Stimulated activated CD4-positive, alpha-beta T cell treated with anti-CD3 and anti-CD28 coated beads, Interleukin-4, amount 100 ng/mL, for 24 hours (primary cell): ENCODE measurements around the gene PPFIA3.
"Not testable (repeated sequence)": the region's sequence is repeated elsewhere in the genome, so short reads cannot be mapped to it uniquely, and the experiment has no call there.

Experiments used
- DNase-seq: peaks from one replicate; pipeline ENCODE4 v3.0.0-alpha.2; 2020

PPFIA3 gene

DNA sequence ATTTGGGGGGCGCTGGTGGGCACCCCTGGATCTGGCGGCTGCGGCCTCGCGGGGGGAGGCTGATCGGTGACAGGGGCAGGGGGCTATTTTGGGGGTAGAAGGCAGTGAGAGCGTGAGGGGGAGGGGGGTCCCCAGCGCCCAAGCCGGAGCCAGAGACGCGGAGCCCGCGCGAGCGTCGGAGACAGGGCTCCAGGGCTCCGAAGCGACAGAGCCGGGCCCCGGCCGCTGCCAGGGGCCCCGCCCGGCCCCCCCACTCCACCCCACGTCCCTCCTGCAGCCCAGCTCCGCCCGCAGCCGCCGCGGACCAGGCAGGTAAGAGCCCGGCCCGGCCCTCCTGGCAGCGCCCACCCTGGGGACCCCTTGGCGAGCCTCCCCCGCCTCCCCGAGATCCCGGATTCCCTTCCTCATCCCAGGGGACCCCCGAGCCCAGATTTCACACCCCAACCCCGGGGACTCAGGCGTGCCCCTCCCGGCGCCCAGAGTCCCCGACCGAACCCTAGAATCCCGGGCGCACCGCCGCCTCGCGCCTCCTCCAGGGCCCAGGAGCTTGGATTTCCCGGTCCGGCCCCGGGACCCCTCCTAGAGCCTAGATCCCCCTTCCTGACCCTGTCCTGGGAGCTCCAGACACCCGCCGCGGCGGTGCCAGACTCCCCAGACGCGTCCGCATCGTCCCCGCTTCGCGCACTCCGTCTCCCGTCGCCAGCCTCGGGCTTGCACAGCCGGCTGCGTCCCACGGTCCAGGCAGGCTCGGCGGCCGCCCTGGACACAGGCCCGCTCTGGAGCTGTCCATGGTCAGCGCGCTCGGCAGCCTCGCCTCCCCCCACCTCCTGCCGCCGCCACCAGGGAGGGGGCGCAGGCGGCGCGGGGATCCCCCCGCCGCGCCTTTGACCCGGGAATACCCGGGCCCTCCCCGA lies at the start of gene PPFIA3:
Gene PPFIA3, plus strand, starts transcription at position 134 of the 914 bp plus-strand sequence. CDS start 8,330 bp downstream, outside the sequence.
- DNase-seq: peak; percentile 22

DNA sequence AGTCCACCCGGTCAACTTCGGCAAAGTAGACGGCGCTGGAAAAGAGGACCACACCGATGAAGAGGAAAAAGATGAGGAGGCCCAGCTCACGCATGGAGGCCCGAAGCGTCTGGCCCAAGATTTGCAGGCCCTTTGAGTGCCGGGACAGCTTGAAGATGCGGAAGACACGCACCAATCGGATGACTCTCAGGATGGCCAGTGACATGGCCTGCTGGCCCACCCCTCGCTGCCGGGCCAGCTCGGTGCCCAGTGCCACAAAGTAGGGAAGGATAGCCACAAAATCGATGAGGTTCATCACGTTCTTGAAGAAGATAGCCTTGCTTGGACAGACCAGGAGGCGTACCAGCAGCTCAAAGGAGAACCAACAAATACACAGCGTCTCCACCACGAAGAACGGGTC lies 48.9 kb upstream of the PPFIA3 start:
- DNase-seq: no peak

DNA sequence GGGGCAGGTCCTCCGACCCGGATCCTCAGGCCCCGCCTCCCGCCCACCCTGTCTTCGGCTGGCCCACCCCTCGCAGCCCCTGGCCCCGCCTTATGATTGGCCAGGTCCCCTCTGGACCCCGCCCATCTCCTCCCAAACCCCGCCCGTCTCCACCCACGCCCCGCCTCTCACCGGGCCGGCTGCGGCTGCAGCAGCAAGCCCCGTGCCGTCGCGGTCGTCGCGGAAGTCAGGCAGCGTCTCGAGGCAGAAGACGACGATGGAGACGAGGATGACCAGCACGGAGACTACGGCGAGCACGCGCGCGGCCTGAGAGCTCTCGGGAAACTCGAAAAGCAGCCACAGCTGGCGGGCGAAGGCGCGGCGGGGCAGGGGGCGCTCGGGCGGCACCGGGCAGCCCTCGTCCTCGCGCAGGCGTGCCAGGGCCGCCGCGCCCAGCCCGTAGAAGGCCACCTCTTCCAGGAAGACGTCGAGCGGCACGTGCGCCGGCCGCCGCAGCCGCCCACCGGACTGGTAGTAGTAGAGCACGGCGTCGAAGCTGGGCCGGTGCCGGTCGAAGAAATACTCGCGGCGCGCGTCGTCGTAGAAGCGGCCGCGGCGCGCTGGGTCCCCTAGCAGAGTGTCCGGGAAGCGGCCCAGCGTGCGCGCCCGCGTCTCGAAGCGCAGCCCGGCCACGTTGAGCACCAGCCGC lies 47.3 kb upstream of the PPFIA3 start:
- DNase-seq: no peak

DNA sequence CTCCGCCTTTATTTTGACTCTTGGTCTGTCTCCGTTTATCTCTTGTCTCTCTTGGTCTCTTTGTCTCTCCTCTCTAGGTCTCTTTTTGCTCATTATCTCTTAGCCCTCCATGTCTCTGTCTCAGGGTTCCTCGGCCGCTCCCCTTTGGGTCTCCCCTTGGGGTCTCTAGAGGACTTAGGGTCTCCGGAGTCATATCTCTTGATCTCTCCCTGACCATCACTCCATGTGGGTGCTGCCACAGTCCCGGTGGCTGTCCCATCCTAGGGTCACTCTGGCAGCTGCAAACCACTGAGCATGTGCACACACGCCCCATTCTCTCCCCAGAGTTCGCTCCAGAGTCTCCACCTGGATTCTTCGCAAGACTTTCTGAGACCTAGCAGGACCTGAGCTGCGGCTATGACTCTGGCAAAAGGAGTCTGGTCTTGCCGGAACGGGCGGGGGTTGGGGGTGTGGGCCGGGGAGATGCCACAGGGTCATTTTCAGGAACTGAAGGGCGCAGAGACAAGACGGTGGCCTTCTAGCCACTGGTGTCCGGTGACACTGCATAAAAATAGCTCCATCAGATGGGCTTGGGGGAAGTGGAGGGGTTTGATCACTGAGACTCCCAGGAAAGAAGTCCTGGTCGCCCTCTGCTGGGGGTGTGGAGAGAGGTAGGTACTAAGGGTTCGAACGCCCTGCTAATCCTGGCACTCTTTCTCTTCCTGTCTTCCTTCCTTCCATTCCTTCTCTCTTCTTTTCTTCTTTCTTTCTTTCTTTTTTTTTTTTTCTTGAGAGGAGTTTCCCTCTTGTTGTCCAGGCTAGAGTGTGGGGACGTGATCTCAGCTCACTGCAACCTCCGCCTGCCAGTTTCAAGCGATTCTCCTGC lies 45.6 kb upstream of the PPFIA3 start:
- DNase-seq: no peak

DNA sequence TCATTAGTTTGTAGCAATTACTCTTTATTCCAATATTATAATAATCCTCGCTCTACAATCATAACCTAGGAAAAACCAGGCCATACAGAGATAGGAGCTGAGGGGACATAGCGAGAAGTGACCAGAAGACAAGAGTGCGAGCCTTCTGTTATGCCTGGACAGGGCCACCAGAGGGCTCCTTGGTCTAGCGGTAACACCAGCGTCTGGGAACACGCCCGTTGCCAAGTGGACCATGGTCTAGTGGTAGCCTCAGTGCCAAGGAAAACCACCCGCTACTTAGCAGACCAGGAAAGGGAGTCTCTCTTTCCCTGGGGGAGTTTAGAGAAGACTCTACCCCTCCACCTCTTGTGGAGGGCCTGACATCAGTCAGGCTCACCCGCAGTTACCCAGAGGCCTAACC lies 44.5 kb upstream of the PPFIA3 start:
- not testable (repeated sequence) for DNase-seq

DNA sequence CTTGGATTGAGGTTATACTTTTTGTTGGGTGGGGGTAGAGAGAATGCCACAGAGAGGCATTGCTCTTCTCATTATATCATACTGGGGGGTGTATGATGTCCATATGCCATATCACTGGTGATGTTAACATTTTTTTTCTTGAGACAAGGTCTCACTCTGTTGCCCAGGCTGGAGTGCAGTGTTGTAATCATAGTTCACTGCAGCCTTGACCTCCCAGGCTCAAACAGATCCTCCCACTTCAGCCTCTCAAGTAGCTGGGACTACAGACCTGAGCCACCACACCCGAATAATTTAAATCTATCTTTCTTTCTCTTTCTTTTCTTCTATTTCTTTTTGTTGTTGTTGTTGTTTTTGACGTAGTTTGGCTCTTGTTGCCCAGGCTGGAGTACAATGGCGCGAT lies 39.0 kb upstream of the PPFIA3 start:
- no peak for DNase-seq

DNA sequence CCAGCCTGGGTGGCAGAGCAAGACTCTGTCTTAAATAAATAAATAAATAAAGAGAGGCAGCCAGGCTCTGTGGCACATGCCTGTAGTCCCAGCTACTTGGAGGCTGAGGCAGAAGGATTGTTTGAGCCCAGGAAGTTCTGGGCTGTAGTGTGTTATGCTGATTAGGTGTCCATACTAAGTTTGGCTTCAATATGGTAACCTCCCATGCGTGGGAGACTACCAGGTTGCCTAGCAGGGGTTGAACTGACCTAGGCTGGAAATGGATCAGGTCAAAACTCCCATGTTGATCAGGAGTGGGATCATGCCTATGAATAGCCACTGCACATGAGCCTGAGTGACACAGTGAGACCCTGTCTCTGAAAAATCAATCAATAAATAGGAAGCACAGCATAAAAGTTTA lies 38.1 kb upstream of the PPFIA3 start:
- no peak for DNase-seq

DNA sequence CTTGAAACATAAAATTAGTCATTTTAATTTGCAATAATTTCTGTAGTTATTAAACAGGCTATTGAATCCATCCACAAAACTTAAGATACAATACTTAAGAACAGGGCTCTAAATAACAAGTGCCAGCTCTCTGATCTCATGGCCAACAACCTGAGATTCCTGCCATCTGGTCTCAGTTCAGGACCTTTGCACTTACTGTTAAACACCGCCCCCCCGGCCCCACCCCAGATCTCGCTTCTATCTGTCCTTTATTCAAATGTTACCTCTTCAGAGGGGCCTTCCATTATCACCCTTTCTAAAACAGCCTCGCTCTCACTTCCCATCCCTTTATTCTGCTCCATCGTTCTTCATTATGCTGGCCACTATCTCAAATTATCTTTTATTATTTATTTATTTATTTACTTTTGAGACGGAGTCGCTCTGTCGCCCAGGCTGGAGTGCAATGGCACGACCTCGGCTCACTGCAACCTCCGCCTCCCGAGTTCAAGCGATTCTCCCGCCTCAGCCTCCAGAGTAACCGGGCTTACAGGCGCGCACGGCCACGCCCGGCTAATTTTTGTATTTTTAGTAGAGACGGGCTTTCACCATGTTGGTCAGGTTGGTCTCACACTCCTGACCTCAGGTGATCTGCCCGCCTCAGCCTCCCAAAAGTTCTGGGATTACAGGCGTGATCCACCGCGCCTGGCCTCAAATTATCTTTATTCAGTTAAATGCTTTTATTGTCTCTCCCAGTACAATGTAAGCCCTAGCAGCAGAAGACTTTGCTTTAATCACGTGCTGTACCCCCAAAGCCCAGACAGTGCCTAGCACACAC lies 34.9 kb upstream of the PPFIA3 start:
- no peak for DNase-seq

DNA sequence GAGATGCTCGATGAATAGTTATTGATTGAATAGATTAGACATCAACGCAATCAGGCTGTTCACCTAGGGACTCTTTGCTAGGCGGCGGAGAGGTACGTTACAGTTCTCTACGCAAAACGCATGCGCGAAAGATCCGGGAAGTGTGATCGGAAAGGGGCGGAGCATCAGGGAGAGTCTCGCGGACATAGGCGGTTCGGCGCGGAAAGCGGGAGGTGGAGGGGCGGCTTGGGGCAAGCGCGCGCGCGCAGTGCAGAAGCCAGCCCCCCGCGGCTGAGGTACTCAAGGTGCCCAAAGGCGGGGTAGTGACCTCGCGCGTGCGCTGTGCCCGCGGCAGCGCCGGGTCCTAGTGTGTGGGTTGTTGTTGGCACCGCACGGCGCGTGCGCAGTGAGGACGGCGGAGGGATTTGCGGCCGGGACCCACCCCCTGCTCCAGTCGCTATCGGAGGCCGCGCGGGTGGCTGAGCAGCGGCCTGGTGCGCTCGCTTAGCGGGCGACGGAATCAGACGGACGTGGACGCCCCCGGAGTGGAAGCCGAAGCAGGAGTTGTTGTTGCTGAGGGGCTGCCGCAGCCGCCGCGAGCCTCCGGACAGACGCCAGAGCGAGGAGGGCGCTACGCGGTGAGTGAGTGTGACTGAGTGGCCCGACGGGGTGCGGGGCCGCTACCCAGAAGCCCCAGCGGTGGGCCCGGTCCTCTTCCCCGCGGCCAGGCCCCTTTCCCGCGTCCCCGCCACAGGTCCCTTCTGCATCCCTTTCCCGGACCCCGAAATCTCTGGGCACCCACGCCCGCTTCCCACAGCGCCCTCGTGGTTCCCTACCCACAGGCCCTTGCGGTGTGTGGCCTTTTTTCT lies 34.1 kb upstream of the PPFIA3 start, which contains the start of gene SNRNP70:
Gene SNRNP70, plus strand, starts transcription at position 432 of the 848 bp plus-strand sequence. CDS start 964 bp downstream, outside the sequence.
- DNase-seq: peak; percentile 99

DNA sequence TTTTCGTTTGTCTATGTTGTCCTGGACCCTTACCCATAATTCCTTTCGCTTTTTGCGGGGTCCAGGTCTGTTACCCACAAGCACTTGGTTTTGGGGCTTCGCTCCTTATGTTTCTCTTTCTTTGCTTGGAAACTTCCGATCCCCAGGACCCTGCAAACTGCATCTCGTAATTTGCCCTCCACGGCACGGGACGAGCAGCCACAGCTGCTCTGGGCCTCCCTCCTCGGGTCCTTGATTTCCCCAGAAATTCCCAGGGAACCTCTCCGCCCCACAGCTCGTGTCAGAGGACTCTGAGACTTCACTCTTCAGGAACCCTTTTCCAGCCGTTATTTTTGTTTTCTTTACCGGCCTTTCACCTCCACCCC lies 33.5 kb upstream of the PPFIA3 start:
- no peak for DNase-seq

DNA sequence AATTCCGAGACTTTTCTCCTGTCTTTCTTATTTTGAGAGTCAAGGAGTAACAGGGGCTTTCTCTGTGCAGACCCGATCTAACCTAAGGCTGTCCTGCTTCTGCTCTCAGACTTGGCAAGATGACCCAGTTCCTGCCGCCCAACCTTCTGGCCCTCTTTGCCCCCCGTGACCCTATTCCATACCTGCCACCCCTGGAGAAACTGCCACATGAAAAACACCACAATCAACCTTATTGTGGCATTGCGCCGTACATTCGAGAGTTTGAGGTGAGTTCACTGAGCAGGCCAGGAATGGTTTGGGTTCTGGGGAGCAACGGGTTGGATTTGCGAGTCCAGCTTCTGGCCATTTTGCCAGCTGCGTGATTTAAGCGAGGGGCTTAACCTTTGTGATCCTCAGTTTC lies 33.0 kb upstream of the PPFIA3 start:
- no peak for DNase-seq

DNA sequence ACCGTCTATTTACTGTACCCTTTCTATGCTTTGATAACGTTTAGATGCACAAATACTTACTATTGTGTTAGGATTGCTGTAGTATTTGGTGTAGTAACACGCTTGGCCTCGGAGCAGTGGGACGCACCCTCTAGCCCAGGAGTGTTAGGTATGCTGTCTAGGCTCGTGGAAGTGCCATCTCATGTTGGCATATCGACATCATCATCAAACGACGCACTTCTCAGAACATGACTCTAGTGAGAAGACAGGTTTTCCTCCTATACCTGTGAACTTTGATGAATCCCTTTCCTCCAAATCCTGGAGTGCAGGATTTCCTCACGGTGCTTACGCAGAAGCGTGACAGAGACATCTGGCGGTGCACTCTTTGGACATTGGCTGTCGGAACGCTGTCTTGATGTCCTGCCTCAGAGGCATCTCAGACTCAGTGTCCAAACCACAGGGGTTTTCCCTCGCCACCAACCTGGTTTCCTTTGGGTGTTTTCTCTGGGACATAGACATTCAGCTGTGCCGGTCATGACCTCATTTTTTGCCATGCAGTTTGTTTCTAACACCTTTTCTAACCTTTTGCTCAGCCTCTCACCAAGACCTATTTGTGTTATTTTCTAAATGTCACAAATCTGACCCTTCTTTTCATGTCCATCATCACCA lies 27.8 kb upstream of the PPFIA3 start:
- DNase-seq: no peak

DNA sequence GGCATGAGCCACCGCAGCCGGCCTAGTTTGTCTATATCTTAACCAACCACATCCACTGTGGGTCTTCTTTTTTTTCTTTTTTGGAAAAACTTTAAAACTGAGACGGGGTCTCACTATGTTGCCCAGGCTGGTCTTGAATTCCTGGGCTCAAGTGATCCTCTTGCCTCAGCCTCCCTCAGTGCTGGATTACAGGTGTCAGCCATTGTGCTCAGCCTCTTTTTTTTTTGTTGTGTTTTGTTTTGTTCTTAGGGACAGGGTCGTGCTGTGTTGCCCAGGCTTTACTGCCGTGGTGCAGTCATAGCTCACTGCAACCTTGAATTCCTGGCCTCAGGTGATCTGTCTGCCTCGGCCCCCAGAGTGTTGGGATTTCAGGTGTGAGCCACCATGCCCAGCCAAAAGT lies 26.7 kb upstream of the PPFIA3 start:
- no peak for DNase-seq

DNA sequence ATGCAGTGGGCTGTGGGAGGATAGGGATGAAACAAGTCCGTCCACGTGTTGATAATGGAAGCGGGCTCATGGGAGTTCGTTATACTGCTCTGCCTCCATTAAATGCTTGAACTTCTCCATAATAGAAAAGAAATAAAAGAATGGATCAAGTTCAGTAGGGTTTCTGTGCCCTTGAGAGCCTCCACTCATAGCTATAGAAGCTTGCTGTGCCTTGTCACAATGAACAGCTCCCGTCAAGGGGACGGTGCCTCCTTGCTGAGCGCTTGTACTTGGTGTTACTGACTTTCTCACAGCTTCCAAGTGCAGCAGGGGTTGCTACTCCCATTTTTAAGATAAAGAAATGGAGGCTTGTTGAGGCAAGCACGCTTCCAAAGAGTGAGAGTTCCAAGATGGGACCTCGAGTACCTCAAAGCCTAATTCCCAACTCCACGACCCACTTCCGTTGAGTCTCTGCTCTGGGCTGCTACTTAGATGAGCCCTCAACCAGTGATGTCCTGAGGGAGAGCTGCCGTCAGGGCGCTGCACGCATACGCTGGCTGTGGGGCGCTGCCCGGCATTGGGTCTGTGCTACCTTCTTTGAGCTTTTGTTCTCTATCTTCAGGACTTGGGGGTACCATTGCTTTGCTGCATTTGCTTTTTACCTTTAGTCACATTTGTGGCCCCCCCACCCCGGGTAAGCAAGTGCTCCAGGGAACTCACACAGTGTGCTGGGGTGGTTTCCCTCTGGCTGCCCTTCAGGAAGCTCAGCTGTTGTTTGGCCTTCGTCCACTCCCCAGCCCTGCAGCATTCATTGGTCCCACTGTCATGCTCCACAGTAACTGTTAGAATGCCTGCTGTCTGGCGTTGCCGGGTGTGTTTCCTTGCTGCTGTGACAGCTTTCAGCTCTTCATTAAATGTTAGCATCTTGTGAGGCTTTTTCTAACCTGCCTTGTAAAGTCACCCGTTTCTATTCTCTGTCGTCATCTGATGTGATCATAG lies 24.6 kb upstream of the PPFIA3 start:
- DNase-seq: no peak

DNA sequence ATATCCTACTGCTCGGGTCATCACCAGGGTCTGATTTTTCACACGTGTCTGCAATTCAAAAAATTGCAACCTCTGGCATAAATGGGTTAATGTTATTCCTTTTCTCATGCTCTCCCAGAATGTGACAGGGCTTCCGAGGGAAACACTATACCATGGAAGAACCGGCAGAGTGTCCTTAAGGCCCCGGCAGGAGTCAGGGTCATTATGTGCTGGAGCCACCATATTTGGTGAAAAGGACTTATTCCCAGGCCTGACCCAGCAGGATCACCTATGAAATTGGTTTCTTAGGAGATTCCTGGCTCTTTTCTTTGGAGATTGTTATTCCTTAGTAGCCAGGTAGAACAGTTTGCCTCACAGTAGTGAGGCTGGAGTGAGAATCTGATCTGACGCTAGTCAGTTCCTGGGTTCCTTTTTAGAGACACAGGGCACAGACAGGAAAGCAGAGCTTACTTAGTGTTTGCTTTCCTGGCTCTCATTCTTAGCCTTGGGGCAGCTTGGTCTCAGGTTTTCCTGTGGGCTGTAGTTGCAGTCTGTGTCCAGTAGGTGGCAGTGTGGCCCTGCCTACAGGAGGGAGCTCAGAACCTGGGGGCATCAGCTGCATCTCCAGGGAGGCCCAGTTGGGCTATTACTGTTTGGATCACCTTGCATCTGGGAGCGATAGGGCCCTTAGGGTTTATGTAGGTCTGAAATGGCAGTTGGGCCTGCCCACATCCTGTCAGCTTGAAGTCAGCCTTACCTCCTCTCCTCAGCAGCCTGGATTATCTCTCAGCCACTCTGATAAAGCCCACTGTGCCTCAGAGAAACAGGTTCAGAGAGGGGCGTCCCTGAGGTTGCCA lies 21.7 kb upstream of the PPFIA3 start:
- peak; percentile 76 for DNase-seq

DNA sequence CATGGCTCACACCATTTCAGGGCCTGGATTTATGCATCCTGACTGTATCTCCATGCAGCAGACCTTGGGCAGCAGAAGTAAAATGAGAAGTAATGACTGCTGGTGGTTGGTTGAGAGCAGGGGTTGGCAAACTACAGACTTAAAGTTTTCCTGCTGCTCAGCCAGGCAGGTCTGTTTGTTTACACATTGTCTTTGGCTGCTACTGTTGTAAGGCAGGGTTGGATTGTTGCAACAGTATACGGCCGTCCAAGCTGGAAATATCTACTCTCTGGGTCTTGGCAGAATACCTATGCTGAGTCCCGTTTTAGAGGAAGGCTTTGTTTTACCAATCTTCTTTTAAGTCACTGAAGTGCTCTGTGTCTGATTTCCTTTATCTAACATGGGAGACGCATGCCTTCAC lies 20.5 kb upstream of the PPFIA3 start:
- DNase-seq: no peak

DNA sequence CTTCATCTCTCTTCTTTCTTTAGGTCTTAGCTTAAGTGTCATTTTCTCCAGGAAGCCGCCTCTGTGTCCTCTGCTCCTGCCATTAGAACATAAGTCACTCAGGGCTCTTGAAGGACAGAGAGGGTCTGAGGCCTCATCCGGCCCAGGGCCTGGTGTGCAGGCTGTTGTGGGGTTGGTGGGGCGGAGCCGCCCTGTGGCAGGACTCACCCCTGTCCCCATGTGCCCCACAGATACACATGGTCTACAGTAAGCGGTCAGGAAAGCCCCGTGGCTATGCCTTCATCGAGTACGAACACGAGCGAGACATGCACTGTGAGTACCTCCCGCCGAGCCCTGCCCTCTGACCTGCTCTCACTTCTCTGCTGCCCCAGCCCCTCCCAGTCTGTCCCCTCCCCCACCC lies 18.2 kb upstream of the PPFIA3 start:
- DNase-seq: no peak

DNA sequence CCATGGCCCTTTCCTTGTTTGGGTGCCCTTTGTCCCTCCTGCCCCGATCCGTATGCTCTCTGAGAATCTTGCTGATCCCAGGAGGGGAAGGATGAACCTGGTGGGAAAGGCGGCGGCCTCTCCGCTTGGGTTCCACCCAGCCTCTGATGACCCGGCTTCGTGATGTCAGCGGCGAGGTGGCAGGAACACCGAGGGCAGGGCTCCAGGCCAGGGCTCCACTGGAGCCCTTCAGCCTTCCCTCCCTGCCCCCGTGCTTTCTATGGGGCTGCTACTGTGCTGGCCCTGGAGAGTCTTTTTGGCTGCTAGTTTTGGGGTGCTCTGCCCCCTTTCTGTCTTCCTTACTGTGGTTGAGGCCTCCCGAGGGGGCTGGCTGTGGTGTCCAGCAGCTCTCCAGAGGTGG lies 17.0 kb upstream of the PPFIA3 start:
- no peak for DNase-seq
